Parathyroid adenoma (tissue), 2 donors: Measurements from ENCODE around the gene TTLL13.
"Not testable (repeated sequence)": the region's sequence is repeated elsewhere in the genome, so short reads cannot be mapped to it uniquely, and the experiment has no call there.

Source experiments
- H2AFZ ChIP-seq: fragments of 300-600 bp; sonication (generic); one replicate; pipeline ENCODE4 v1.7.0; 2017; ENCODE audit warnings: antibody characterized with exemption, mild to moderate bottlenecking
- H3K27ac ChIP-seq: fragments of 300-600 bp; sonication (generic); one replicate; pipeline ENCODE4 v1.7.0; 2017
- H3K27me3 ChIP-seq: fragments of 300-600 bp; sonication (generic); one replicate; pipeline ENCODE4 v1.7.0; 2017; ENCODE audit warnings: low read length; ENCODE audit not compliant: control insufficient read depth, insufficient read depth
- H3K36me3 ChIP-seq: fragments of 300-600 bp; sonication (generic); one replicate; pipeline ENCODE4 v1.7.0; 2017; ENCODE audit warnings: low read length; ENCODE audit not compliant: control insufficient read depth, insufficient read depth
- H3K4me1 ChIP-seq: fragments of 300-600 bp; sonication (generic); one replicate; pipeline ENCODE4 v1.7.0; 2017; ENCODE audit warnings: control low read depth
- H3K4me2 ChIP-seq: fragments of 300-600 bp; sonication (generic); one replicate; pipeline ENCODE4 v1.7.0; 2017; ENCODE audit warnings: low read length
- H3K4me3 ChIP-seq: fragments of 300-600 bp; sonication (generic); one replicate; pipeline ENCODE4 v1.7.0; 2017; ENCODE audit warnings: low read depth, low read length
- H3K79me2 ChIP-seq: fragments of 300-600 bp; sonication (generic); one replicate; pipeline ENCODE4 v1.7.0; 2017; ENCODE audit warnings: control low read depth
- H3K9ac ChIP-seq: fragments of 300-600 bp; sonication (generic); one replicate; pipeline ENCODE4 v1.7.0; 2017; ENCODE audit warnings: mild to moderate bottlenecking
- H3K9me3 ChIP-seq: fragments of 300-600 bp; sonication (generic); one replicate; pipeline ENCODE4 v1.7.0; 2017; ENCODE audit warnings: low read length; ENCODE audit not compliant: control insufficient read depth
- TF ChIP-seq, protein P1 (sequence below): fragments of 300-600 bp; sonication (generic); IDR thresholded peaks from one replicate; pipeline ENCODE4 v1.7.0; 2017; ENCODE audit warnings: antibody characterized with exemption, mild to moderate bottlenecking
- donor health status: primary hyperparathyroidism.

The TTLL13 gene

DNA sequence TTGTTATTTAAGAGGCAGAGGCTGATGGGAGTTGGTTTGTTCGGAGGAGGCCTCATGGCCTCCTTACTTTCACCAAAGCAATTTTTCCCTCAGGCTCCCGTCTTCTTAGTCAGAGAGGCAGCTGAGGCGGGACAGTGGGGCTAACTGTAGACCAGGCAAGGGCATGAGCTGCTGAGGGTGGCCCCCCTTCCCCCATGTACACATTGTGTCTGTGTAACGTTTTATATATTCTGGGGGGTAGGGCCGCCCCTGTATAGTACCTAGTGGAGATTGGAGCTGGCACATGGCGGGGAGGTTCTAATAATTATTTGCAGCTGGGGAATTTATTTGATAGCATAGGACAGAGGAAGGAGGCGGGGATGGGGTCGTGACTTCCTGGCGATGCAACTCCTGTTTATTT lies 51.2 kb downstream of the TTLL13 start:
- Histone ChIP-seq H3K4me1 (no peaks in the 10 kb centered on the region), H3K9ac (no peak overlapping the region), H3K79me2 (no peaks in the 10 kb centered on the region), H3K4me2 (no peak overlapping the region), H3K9me3 (no peaks in the 10 kb centered on the region), H3K4me3 (no peak overlapping the region), H3K27me3 (no peaks in the 10 kb centered on the region), H3K27ac (no peak overlapping the region), H3K36me3 (no peaks in the 10 kb centered on the region), H2AFZ (no peak overlapping the region)
- TF ChIP-seq, protein P1, sequence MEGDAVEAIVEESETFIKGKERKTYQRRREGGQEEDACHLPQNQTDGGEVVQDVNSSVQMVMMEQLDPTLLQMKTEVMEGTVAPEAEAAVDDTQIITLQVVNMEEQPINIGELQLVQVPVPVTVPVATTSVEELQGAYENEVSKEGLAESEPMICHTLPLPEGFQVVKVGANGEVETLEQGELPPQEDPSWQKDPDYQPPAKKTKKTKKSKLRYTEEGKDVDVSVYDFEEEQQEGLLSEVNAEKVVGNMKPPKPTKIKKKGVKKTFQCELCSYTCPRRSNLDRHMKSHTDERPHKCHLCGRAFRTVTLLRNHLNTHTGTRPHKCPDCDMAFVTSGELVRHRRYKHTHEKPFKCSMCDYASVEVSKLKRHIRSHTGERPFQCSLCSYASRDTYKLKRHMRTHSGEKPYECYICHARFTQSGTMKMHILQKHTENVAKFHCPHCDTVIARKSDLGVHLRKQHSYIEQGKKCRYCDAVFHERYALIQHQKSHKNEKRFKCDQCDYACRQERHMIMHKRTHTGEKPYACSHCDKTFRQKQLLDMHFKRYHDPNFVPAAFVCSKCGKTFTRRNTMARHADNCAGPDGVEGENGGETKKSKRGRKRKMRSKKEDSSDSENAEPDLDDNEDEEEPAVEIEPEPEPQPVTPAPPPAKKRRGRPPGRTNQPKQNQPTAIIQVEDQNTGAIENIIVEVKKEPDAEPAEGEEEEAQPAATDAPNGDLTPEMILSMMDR = no peak

GRCh38 chr15:90300988-90301706 lies 51.8 kb downstream of the TTLL13 start:
- Histone ChIP-seq H3K27ac (no peak overlapping the region), H2AFZ (peak overlapping the region; percentile 58)

DNA sequence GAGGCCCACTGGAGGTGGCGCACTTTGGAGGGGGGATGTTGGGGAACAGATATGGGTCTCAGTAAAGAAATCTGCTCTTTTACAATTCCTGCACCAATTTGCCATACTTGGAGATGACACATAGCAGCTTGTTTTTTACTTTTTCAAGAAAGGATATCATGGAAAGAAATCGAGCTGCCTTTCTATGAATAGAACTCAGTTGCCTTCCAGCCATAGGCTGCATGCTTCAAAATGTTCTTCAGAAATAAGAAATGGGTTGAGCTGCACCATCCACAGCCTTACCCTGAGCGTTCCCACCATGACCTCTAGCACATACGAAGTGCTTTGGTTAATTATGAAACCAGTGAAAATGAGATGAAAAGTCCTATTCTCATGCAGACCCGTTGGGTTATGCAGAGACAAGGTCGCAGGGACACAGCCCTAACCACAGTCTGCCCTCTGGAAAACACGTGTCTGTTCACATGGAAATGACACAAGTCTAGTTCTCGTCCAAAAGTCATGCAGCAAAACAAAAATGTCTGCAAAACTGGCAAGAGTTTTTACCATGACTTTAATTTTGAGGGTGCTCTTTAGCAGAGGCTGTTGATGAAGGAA lies 52.4 kb downstream of the TTLL13 start:
- H3K27ac ChIP-seq = no peak overlapping the region
- no peak overlapping the region for H3K9ac ChIP-seq
- no peaks in the 10 kb centered on the region for H3K9me3 ChIP-seq
- no peak overlapping the region for H3K4me2 ChIP-seq
- H3K79me2 ChIP-seq = no peaks in the 10 kb centered on the region
- H2AFZ ChIP-seq = no peak overlapping the region
- no peaks in the 10 kb centered on the region for H3K36me3 ChIP-seq
- H3K4me1 ChIP-seq = no peaks in the 10 kb centered on the region
- no peak overlapping the region for H3K4me3 ChIP-seq
- no peaks in the 10 kb centered on the region for H3K27me3 ChIP-seq
- TF ChIP-seq, protein P1 = no peak

More at GRCh38 chr15:90300988-90301706, 51.8 kb downstream of the TTLL13 start:
- H3K4me3 ChIP-seq = no peak overlapping the region
- H3K4me2 ChIP-seq = peak overlapping the region; percentile 22
- H3K9ac ChIP-seq = no peak overlapping the region
- H3K9me3 ChIP-seq = no peaks in the 10 kb centered on the region
- TF ChIP-seq, protein P1 = peak; percentile 58
- H3K27me3 ChIP-seq = no peaks in the 10 kb centered on the region
- H3K79me2 ChIP-seq = no peaks in the 10 kb centered on the region
- H3K36me3 ChIP-seq = no peaks in the 10 kb centered on the region
- H3K4me1 ChIP-seq = no peaks in the 10 kb centered on the region

- H3K4me2 ChIP-seq, H3K4me1 ChIP-seq, H3K79me2 ChIP-seq, H3K27ac ChIP-seq, H3K27me3 ChIP-seq, H2AFZ ChIP-seq, H3K4me3 ChIP-seq, H3K9me3 ChIP-seq, H3K9ac ChIP-seq, H3K36me3 ChIP-seq: not testable (repeated sequence)
Measured at GRCh38 chr15:90305355-90305754, 56.0 kb downstream of the TTLL13 start.

GRCh38 chr15:90305932-90306331 lies 56.6 kb downstream of the TTLL13 start:
- no peak overlapping the region for H3K9ac ChIP-seq
- no peaks in the 10 kb centered on the region for H3K4me1 ChIP-seq
- no peaks in the 10 kb centered on the region for H3K9me3 ChIP-seq
- H3K79me2 ChIP-seq = no peaks in the 10 kb centered on the region
- TF ChIP-seq, protein P1 = no peak
- H3K27me3 ChIP-seq = no peaks in the 10 kb centered on the region
- no peaks in the 10 kb centered on the region for H3K36me3 ChIP-seq
- H3K4me3 ChIP-seq = no peak overlapping the region
- no peak overlapping the region for H3K27ac ChIP-seq
- no peak overlapping the region for H2AFZ ChIP-seq
- H3K4me2 ChIP-seq = no peak overlapping the region
